Measurements from ENCODE around the gene THUMPD3. TPM values are rescaled to one million over a fixed set of nuclear protein-coding genes. Genes with fewer than 3 reads are reported as not detected.

THUMPD3 gene
- total RNA-seq, 2 experiments from 2014 or later, result 45.8 to 55.1 TPM

- CTCF ChIA-PET, result interaction anchor here (1.1 to 2.6 kb wide), 2 partner anchors 10 to 16 kb away, joined by 4 to 5 read pairs; partner anchors contain the start of gene THUMPD3
- no peaks in the 10 kb centered on the region for H3K9me3 Mint-ChIP-seq (ENCODE audit: insufficient read depth)
- DNase-seq, result no peak
- POLR2A ChIA-PET, result interaction anchor here (1.3 to 2.0 kb wide), 2 partner anchors 10 to 23 kb away, joined by 7 to 11 read pairs; partner anchors contain the start of gene THUMPD3
- H3K27ac Mint-ChIP-seq, result peak overlapping the region; percentile 54
- H3K4me1 Mint-ChIP-seq (ENCODE audit: low read depth), result peaks cover 20% of the 10 kb centered on the region
- H3K27me3 Mint-ChIP-seq (ENCODE audit: low read depth), result no peaks in the 10 kb centered on the region
- peaks cover 80% of the 10 kb centered on the region for H3K36me3 Mint-ChIP-seq (ENCODE audit: low read depth)
- H3K4me3 Mint-ChIP-seq, result peak overlapping the region; percentile 22
- peak; percentile 57 for ATAC-seq
These were observed 10.6 kb downstream of the THUMPD3 start for GRCh38 chr3:9373465-9373864.

GRCh38 chr3:9377981-9378380 is 15.1 kb downstream of the THUMPD3 start:
- H3K4me3 Mint-ChIP-seq, result no peak overlapping the region
- no peak for ATAC-seq
- H3K36me3 Mint-ChIP-seq (ENCODE audit: low read depth), result peaks cover 75% of the 10 kb centered on the region
- DNase-seq, result no peak
- H3K27me3 Mint-ChIP-seq (ENCODE audit: low read depth), result no peaks in the 10 kb centered on the region
- POLR2A ChIA-PET, result interaction anchor here (1.1 to 2.6 kb wide), 3 partner anchors 11 to 18 kb away, joined by 3 to 13 read pairs (median 7); partner anchors contain the start of gene THUMPD3
- CTCF ChIA-PET, result interaction anchor here (0.7 to 1.3 kb wide), 3 partner anchors 18 to 57 kb away, joined by 3 to 5 read pairs (median 4); no protein-coding TSS in a partner anchor
- H3K4me1 Mint-ChIP-seq (ENCODE audit: low read depth), result peaks cover 11% of the 10 kb centered on the region
- no peaks in the 10 kb centered on the region for H3K9me3 Mint-ChIP-seq (ENCODE audit: insufficient read depth)
- H3K27ac Mint-ChIP-seq, result no peak overlapping the region

- no peaks in the 10 kb centered on the region for H3K9me3 Mint-ChIP-seq (ENCODE audit: insufficient read depth)
- no peak overlapping the region for H3K27ac Mint-ChIP-seq
- H3K27me3 Mint-ChIP-seq (ENCODE audit: low read depth), result no peaks in the 10 kb centered on the region
- CTCF ChIA-PET, result interaction anchor here (1.0 to 1.7 kb wide), 4 partner anchors 9 to 26 kb away, joined by 3 to 6 read pairs (median 4); partner anchors contain the start of gene THUMPD3
- no peak overlapping the region for H3K4me3 Mint-ChIP-seq
- DNase-seq (no peak), ATAC-seq (no peak)
- H3K4me1 Mint-ChIP-seq (ENCODE audit: low read depth), result peaks cover 2% of the 10 kb centered on the region
- POLR2A ChIA-PET, result interaction anchor here (0.6 to 2.6 kb wide), 4 partner anchors 15 to 458 kb away, joined by 3 to 13 read pairs (median 4); partner anchors contain the start of gene THUMPD3
- peaks cover 77% of the 10 kb centered on the region for H3K36me3 Mint-ChIP-seq (ENCODE audit: low read depth)
These were observed 16.5 kb downstream of the THUMPD3 start for GRCh38 chr3:9379327-9379726.

GRCh38 chr3:9380014-9380413 is 17.2 kb downstream of the THUMPD3 start:
- H3K9me3 Mint-ChIP-seq (ENCODE audit: insufficient read depth), result no peaks in the 10 kb centered on the region
- H3K27ac Mint-ChIP-seq, result peak overlapping the region; percentile 1
- DNase-seq (no peak), ATAC-seq (no peak)
- no peak overlapping the region for H3K4me3 Mint-ChIP-seq
- H3K27me3 Mint-ChIP-seq (ENCODE audit: low read depth), result no peaks in the 10 kb centered on the region
- POLR2A ChIA-PET, result interaction anchor here (0.6 kb wide), 1 partner anchor 76 kb away, joined by 3 read pairs; no protein-coding TSS in a partner anchor
- CTCF ChIA-PET, result interaction anchor here (1.0 to 1.7 kb wide), 4 partner anchors 8 to 27 kb away, joined by 3 to 6 read pairs (median 4); partner anchors contain the start of gene THUMPD3
- H3K36me3 Mint-ChIP-seq (ENCODE audit: low read depth), result peaks cover 76% of the 10 kb centered on the region
- peaks cover under 1% of the 10 kb centered on the region for H3K4me1 Mint-ChIP-seq (ENCODE audit: low read depth)

- CTCF ChIA-PET, result interaction anchor here (2.5 kb wide), 1 partner anchor 10 kb away, joined by 15 read pairs; no protein-coding TSS in a partner anchor
- Mint-ChIP-seq H3K36me3 (ENCODE audit: low read depth) (peaks cover 79% of the 10 kb centered on the region), H3K27me3 (ENCODE audit: low read depth) (no peaks in the 10 kb centered on the region), H3K4me3 (no peak overlapping the region), H3K9me3 (ENCODE audit: insufficient read depth) (no peaks in the 10 kb centered on the region), H3K27ac (no peak overlapping the region), H3K4me1 (ENCODE audit: low read depth) (peaks cover 16% of the 10 kb centered on the region)
- ATAC-seq (no peak), DNase-seq (no peak)
- POLR2A ChIA-PET, result interaction anchor here (0.7 to 4.8 kb wide), 3 partner anchors 12 to 21 kb away, joined by 4 to 44 read pairs (median 11); partner anchors contain the start of genes SETD5 and THUMPD3
These were observed 21.4 kb downstream of the THUMPD3 start for GRCh38 chr3:9384141-9384828.

GRCh38 chr3:9385187-9386077 is 22.6 kb downstream of the THUMPD3 start:
- DNase-seq (no peak), ATAC-seq (no peak)
- ChIA-PET POLR2A (interaction anchor here (0.6 to 4.8 kb wide), 2 partner anchors 11 to 17 kb away, joined by 3 to 44 read pairs; partner anchors contain the start of gene SETD5), CTCF (interaction anchor here (1.0 to 2.5 kb wide), 2 partner anchors 8 to 34 kb away, joined by 3 to 15 read pairs; no protein-coding TSS in a partner anchor)
- H3K36me3 Mint-ChIP-seq (ENCODE audit: low read depth), result peaks cover 79% of the 10 kb centered on the region
- no peaks in the 10 kb centered on the region for H3K27me3 Mint-ChIP-seq (ENCODE audit: low read depth)
- H3K27ac Mint-ChIP-seq, result peak overlapping the region; percentile 72
- peaks cover 20% of the 10 kb centered on the region for H3K4me1 Mint-ChIP-seq (ENCODE audit: low read depth)
- H3K9me3 Mint-ChIP-seq (ENCODE audit: insufficient read depth), result no peaks in the 10 kb centered on the region
- no peak overlapping the region for H3K4me3 Mint-ChIP-seq

GRCh38 chr3:9386078-9386459 is 23.2 kb downstream of the THUMPD3 start:
- Mint-ChIP-seq H3K9me3 (ENCODE audit: insufficient read depth) (no peaks in the 10 kb centered on the region), H3K4me3 (no peak overlapping the region), H3K4me1 (ENCODE audit: low read depth) (peaks cover 22% of the 10 kb centered on the region), H3K27ac (peak overlapping the region; percentile 53), H3K27me3 (ENCODE audit: low read depth) (no peaks in the 10 kb centered on the region), H3K36me3 (ENCODE audit: low read depth) (peaks cover 83% of the 10 kb centered on the region)
- POLR2A ChIA-PET, result interaction anchor here (0.6 to 4.8 kb wide), 2 partner anchors 10 to 17 kb away, joined by 3 to 44 read pairs; partner anchors contain the start of gene SETD5
- DNase-seq (no peak), ATAC-seq (no peak)
- CTCF ChIA-PET, result interaction anchor here (1.0 kb wide), 1 partner anchor 34 kb away, joined by 3 read pairs; no protein-coding TSS in a partner anchor

- H3K4me3 Mint-ChIP-seq, result no peak overlapping the region
- H3K27ac Mint-ChIP-seq, result peak overlapping the region; percentile 53
- ChIA-PET POLR2A (interaction anchor here (0.6 to 4.8 kb wide), 2 partner anchors 9 to 557 kb away, joined by 3 to 44 read pairs; partner anchors contain the start of gene SETD5), CTCF (interaction anchor here (1.0 kb wide), 1 partner anchor 35 kb away, joined by 3 read pairs; no protein-coding TSS in a partner anchor)
- H3K9me3 Mint-ChIP-seq (ENCODE audit: insufficient read depth), result no peaks in the 10 kb centered on the region
- H3K27me3 Mint-ChIP-seq (ENCODE audit: low read depth), result no peaks in the 10 kb centered on the region
- H3K36me3 Mint-ChIP-seq (ENCODE audit: low read depth), result peaks cover 86% of the 10 kb centered on the region
- no peak for DNase-seq
- no peak for ATAC-seq
- H3K4me1 Mint-ChIP-seq (ENCODE audit: low read depth), result peaks cover 28% of the 10 kb centered on the region
These were observed 23.9 kb downstream of the THUMPD3 start for GRCh38 chr3:9386501-9387321.

GRCh38 chr3:9387322-9387655 is 24.4 kb downstream of the THUMPD3 start:
- H3K9me3 Mint-ChIP-seq (ENCODE audit: insufficient read depth), result no peaks in the 10 kb centered on the region
- CTCF ChIA-PET, result no interaction called here
- peaks cover 34% of the 10 kb centered on the region for H3K4me1 Mint-ChIP-seq (ENCODE audit: low read depth)
- H3K27ac Mint-ChIP-seq, result no peak overlapping the region
- POLR2A ChIA-PET, result interaction anchor here (1.4 kb wide), 1 partner anchor 10 kb away, joined by 3 read pairs; no protein-coding TSS in a partner anchor
- DNase-seq (no peak), ATAC-seq (no peak)
- H3K4me3 Mint-ChIP-seq, result no peak overlapping the region
- no peaks in the 10 kb centered on the region for H3K27me3 Mint-ChIP-seq (ENCODE audit: low read depth)
- peaks cover 90% of the 10 kb centered on the region for H3K36me3 Mint-ChIP-seq (ENCODE audit: low read depth)

- Mint-ChIP-seq H3K27me3 (ENCODE audit: low read depth) (no peaks in the 10 kb centered on the region), H3K4me1 (ENCODE audit: low read depth) (peaks cover 42% of the 10 kb centered on the region), H3K4me3 (no peak overlapping the region), H3K36me3 (ENCODE audit: low read depth) (peaks cover 87% of the 10 kb centered on the region), H3K27ac (no peak overlapping the region), H3K9me3 (ENCODE audit: insufficient read depth) (no peaks in the 10 kb centered on the region)
- CTCF ChIA-PET, result interaction anchor here (1.5 kb wide), 1 partner anchor 8 kb away, joined by 3 read pairs; no protein-coding TSS in a partner anchor
- no peak for DNase-seq
- POLR2A ChIA-PET, result interaction anchor here (1.4 kb wide), 2 partner anchors 9 to 25 kb away, joined by 3 to 5 read pairs; partner anchors contain the start of gene THUMPD3
- no peak for ATAC-seq
These were observed 25.3 kb downstream of the THUMPD3 start for GRCh38 chr3:9388142-9388541.

Measured in activated CD8-positive, alpha-beta T cell treated with anti-CD3 and anti-CD28 coated beads, Interleukin-2, amount 10 ng/mL, durations not matched to agents 7 days and 5 days (primary cell).